Mesenchymal stem cell (in vitro differentiated cells and primary cell): ENCODE measurements around the gene PLEKHS1.
"Not testable (repeated sequence)": the region's sequence is repeated elsewhere in the genome, so short reads cannot be mapped to it uniquely, and the experiment has no call there.

Source experiments
- DNase-seq: peaks from one replicate; pipeline ENCODE4 v3.0.0-alpha.2; 2013
- H2AFZ ChIP-seq: one replicate; pipeline ENCODE4 v1.6.1; 2013; ENCODE audit warnings: low read depth, mild to moderate bottlenecking, control low read depth, inconsistent platforms, low read length, moderate library complexity
- H2AK5ac ChIP-seq: 2 replicates; pipeline ENCODE4 v1.6.1; 2013; ENCODE audit warnings: low read length, moderate library complexity, mild to moderate bottlenecking, inconsistent platforms; ENCODE audit not compliant: severe bottlenecking
- H2BK120ac ChIP-seq: one replicate; pipeline ENCODE4 v1.6.1; 2013; ENCODE audit warnings: low read depth, mild to moderate bottlenecking, inconsistent platforms, low read length, moderate library complexity
- H2BK12ac ChIP-seq, 2 experiments: one replicate each; pipeline ENCODE4 v1.6.1; 2013; ENCODE audit warnings: inconsistent platforms in 2 of 2, low read length in 2 of 2, mild to moderate bottlenecking in 2 of 2, moderate library complexity in 2 of 2, control low read depth in 1 of 2
- H2BK15ac ChIP-seq: one replicate; pipeline ENCODE4 v1.6.1; 2013; ENCODE audit warnings: mild to moderate bottlenecking, low read depth, inconsistent platforms; ENCODE audit not compliant: poor library complexity, severe bottlenecking
- H2BK5ac ChIP-seq: 2 replicates; pipeline ENCODE4 v1.6.1; 2013; ENCODE audit warnings: low read depth, mild to moderate bottlenecking, low read length, control low read depth, inconsistent platforms; ENCODE audit not compliant: poor library complexity, severe bottlenecking
- H3K14ac ChIP-seq, 2 experiments: one replicate each; pipeline ENCODE4 v1.6.1; 2013; ENCODE audit warnings: inconsistent platforms in 2 of 2, low read length in 2 of 2, control low read depth in 1 of 2, mild to moderate bottlenecking in 1 of 2, moderate library complexity in 1 of 2
- H3K18ac ChIP-seq, 2 experiments: one replicate each; pipeline ENCODE4 v1.6.1; 2013; ENCODE audit warnings: inconsistent platforms in 2 of 2, low read length in 2 of 2, control low read depth in 1 of 2, low read depth in 1 of 2, mild to moderate bottlenecking in 1 of 2
- H3K23ac ChIP-seq, 2 experiments: one replicate each; pipeline ENCODE4 v1.6.1; 2013; ENCODE audit warnings: inconsistent platforms in 2 of 2, low read length in 2 of 2, mild to moderate bottlenecking in 2 of 2, moderate library complexity in 2 of 2, control low read depth in 1 of 2
- H3K27ac ChIP-seq: 2 replicates; pipeline ENCODE4 v1.5.1; 2013; ENCODE audit warnings: mild to moderate bottlenecking, moderate library complexity, low read length, control low read depth, inconsistent platforms; ENCODE audit not compliant: poor library complexity, severe bottlenecking
- H3K27me3 ChIP-seq, 2 experiments: 2 replicates each; pipeline versions ENCODE4 v1.6.1 to v1.7.0; 2013; ENCODE audit warnings: low read length in 2 of 2, mild to moderate bottlenecking in 2 of 2, moderate library complexity in 2 of 2, control low read depth in 1 of 2, inconsistent platforms in 1 of 2; ENCODE audit not compliant: control insufficient read depth in 1 of 2, insufficient read depth in 1 of 2
- H3K36me3 ChIP-seq, 2 experiments: 2 replicates each; pipeline versions ENCODE4 v1.6.1 to v1.7.0; 2013; ENCODE audit warnings: low read length in 2 of 2, control low read depth in 1 of 2, inconsistent platforms in 1 of 2, low read depth in 1 of 2, mild to moderate bottlenecking in 1 of 2; ENCODE audit not compliant: insufficient read depth in 2 of 2, control insufficient read depth in 1 of 2
- H3K4ac ChIP-seq, 2 experiments: one replicate each; pipeline ENCODE4 v1.6.1; 2013; ENCODE audit warnings: inconsistent platforms in 2 of 2, low read length in 2 of 2, mild to moderate bottlenecking in 2 of 2, moderate library complexity in 2 of 2, control low read depth in 1 of 2, low read depth in 1 of 2
- H3K4me1 ChIP-seq: 2 replicates; pipeline ENCODE4 v1.6.1; 2013; ENCODE audit warnings: low read depth, low read length, control low read depth; ENCODE audit not compliant: control insufficient read depth, insufficient read depth
- H3K4me2 ChIP-seq: 2 replicates; pipeline ENCODE4 v1.6.1; 2013; ENCODE audit warnings: low read length, mild to moderate bottlenecking, inconsistent platforms; ENCODE audit not compliant: poor library complexity, severe bottlenecking
- H3K4me3 ChIP-seq, 2 experiments: 2 replicates each; pipeline versions ENCODE4 v1.5.1 to v1.7.0; 2013; ENCODE audit warnings: low read length in 2 of 2, mild to moderate bottlenecking in 2 of 2, control low read depth in 1 of 2, low read depth in 1 of 2; ENCODE audit not compliant: insufficient read depth in 1 of 2
- H3K79me1 ChIP-seq: replicated peaks from 2 replicates; pipeline ENCODE4 v1.6.1; 2013; ENCODE audit warnings: mild to moderate bottlenecking, control low read depth, low read length, inconsistent platforms; ENCODE audit not compliant: poor library complexity, severe bottlenecking
- H3K9ac ChIP-seq: 2 replicates; pipeline ENCODE4 v1.7.0; 2013; ENCODE audit warnings: mild to moderate bottlenecking, low read length, moderate library complexity
- H3K9me3 ChIP-seq: 2 replicates; pipeline ENCODE4 v1.7.0; 2013; ENCODE audit warnings: mild to moderate bottlenecking, low read length; ENCODE audit not compliant: control insufficient read depth
- H4K8ac ChIP-seq: one replicate; pipeline ENCODE4 v1.6.1; 2013; ENCODE audit warnings: inconsistent platforms, mild to moderate bottlenecking, low read length, moderate library complexity
- H4K91ac ChIP-seq: one replicate; pipeline ENCODE4 v1.6.1; 2013; ENCODE audit warnings: mild to moderate bottlenecking, low read length, inconsistent platforms
- WGBS: methylation state at CpG from one replicate; pipeline ENCODE4 v1.1.7; 2013; ENCODE audit warnings: mixed read lengths; 5-methylcytosine and 5-hydroxymethylcytosine counted together

The PLEKHS1 gene

DNA sequence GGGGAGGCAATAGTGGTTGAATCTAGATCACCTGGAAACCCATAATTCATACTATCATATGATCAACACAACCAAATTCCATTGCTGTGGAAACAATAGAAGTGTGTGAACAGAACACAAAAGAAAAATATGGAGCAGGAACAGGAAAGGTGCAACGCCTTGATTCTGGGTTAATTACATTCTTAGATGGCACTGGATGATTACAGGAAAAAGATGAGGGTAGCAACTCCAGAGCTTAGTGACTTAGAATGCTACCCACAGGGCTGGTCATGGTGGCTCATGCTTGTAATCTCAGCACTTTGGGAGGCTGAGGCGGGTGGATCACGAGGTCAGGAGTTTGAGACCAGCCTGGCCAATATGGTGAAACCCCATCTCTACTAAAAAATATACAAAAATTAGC, 19.6 kb downstream of the PLEKHS1 start:
- H2BK120ac ChIP-seq, H4K91ac ChIP-seq, H3K36me3 ChIP-seq, DNase-seq, H2BK5ac ChIP-seq, H3K4ac ChIP-seq, H2AFZ ChIP-seq, H2AK5ac ChIP-seq, H3K79me1 ChIP-seq, H3K27ac ChIP-seq, H2BK15ac ChIP-seq, H3K4me1 ChIP-seq, H3K9me3 ChIP-seq, H3K4me3 ChIP-seq, H3K9ac ChIP-seq, H3K18ac ChIP-seq, H4K8ac ChIP-seq, H3K4me2 ChIP-seq, H3K14ac ChIP-seq, H2BK12ac ChIP-seq, H3K23ac ChIP-seq: not testable (repeated sequence)
- peaks cover 19 to 75% of the 10 kb centered on the region in 2 experiments for H3K27me3 ChIP-seq
- WGBS = 78% methylated on average over 1 of the region's 3 CpGs

DNA sequence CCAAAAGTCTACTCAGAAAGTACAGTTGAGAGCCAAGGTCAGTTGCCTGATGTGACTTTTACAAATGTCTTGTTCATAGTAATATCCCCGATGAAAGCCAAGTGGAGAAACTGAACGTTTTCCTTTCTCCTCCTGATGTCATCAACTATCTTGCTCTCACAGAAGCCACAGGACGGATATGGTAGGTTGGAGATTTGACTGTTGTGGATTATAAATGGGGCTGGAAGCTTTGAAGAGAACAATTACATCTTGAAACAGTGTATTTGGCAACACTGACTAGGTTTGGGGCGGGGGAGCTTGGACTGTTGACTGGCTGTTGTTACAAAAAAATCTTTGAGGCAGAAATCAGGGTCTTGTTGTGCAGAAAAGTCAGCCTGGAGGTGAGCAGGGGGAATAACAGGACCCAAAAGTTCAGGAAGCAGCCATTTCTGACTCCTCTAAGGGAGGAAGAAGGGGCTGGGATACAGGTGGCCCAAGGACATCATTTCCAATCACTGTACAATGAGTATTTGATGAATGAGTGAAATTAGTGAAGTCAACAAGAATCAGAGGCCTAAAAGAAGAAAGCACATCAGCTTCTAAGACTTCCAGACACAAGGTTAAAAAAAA, 24.3 kb downstream of the PLEKHS1 start:
- Histone ChIP-seq H3K14ac (no peak overlapping the region), H3K4me3 (no peak overlapping the region), H3K79me1 (no peaks in the 10 kb centered on the region), H3K23ac (no peak overlapping the region), H3K4ac (no peak overlapping the region), H3K9ac (no peak overlapping the region), H2BK120ac (no peak overlapping the region), H2BK5ac (no peak overlapping the region), H3K9me3 (no peaks in the 10 kb centered on the region), H2BK15ac (no peak overlapping the region), H2AFZ (no peak overlapping the region), H2BK12ac (no peak overlapping the region), H3K27ac (no peak overlapping the region), H3K18ac (no peak overlapping the region), H3K36me3 (no peaks in the 10 kb centered on the region), H4K8ac (no peak overlapping the region), H2AK5ac (no peak overlapping the region), H3K4me1 (peaks cover 2% of the 10 kb centered on the region), H3K4me2 (no peak overlapping the region), H3K27me3 (peaks cover 9 to 51% of the 10 kb centered on the region in 2 experiments), H4K91ac (no peak overlapping the region)
- DNase-seq = no peak
- 77% methylated on average over 3 of the region's 4 CpGs for WGBS

DNA sequence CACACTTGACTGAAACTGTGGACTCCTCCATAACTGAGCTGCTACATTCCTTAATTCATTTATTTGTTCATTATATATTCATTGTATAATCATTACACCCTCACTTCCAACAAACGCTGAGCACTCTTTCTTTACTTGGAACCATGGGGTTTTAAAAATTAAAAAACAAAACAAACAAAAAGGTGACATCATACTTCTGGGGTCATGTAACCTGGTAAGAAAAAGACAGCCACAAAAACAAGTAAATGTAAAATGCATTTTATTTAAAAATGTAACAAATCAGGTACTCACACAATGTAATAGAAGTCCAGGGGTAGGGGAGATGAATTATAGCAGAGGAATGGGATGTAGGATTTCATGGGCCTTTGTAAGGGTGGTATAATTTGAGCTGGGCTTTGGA, 25.1 kb downstream of the PLEKHS1 start:
- no peak overlapping the region for H3K23ac ChIP-seq
- no CpG with 5 or more reads among the region's 1 CpG for WGBS
- peaks cover 2% of the 10 kb centered on the region for H3K4me1 ChIP-seq

DNA sequence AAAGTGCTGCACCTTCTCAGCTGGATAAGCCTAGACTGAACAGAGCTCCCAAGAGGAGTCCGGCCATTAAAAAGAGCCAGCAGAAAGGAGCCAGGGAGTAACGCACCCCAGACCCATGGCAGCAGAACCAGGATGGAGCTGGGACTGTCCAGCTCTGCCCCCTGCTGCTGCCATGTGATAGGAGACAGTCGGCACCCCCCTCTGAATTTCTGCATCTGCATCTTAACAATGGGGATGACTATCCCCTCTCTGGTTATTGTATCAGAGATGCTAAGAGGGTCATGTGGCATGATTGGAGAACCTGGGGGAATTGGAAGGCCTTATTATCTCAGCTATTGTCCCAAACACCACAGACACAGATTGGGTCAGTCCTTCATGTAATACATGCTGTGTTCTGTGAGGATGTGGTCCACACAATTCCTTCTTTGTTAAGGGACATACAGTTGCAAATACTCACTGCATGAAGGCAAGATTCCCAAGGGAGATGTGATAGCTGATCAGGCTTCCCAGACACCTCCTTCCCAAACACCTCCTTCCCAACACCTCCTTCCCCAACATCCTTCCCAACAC, 29.3 kb downstream of the PLEKHS1 start:
- Histone ChIP-seq H3K27me3 (peaks cover 13 to 46% of the 10 kb centered on the region in 2 experiments), H3K4me1 (peaks cover 2% of the 10 kb centered on the region), H2AK5ac (no peak overlapping the region), H3K9me3 (no peaks in the 10 kb centered on the region), H4K91ac (no peak overlapping the region), H3K14ac (no peak overlapping the region), H2BK15ac (no peak overlapping the region), H3K9ac (no peak overlapping the region), H3K4me2 (no peak overlapping the region), H3K36me3 (no peaks in the 10 kb centered on the region), H3K27ac (no peak overlapping the region), H3K4me3 (no peak overlapping the region), H2BK12ac (no peak overlapping the region), H3K79me1 (no peaks in the 10 kb centered on the region), H3K4ac (no peak overlapping the region), H2BK120ac (no peak overlapping the region), H2AFZ (no peak overlapping the region), H3K23ac (no peak overlapping the region), H2BK5ac (no peak overlapping the region), H4K8ac (no peak overlapping the region), H3K18ac (no peak overlapping the region)
- no peak for DNase-seq
- WGBS = 92% methylated on average over 2 of the region's 3 CpGs

More for the DNA sequence above, 25.1 kb downstream of the PLEKHS1 start:
- Histone ChIP-seq H3K4ac (no peak overlapping the region), H3K79me1 (no peaks in the 10 kb centered on the region), H3K27me3 (peaks cover 13 to 50% of the 10 kb centered on the region in 2 experiments), H3K9me3 (no peaks in the 10 kb centered on the region), H2AK5ac (no peak overlapping the region), H3K4me3 (no peak overlapping the region), H4K91ac (no peak overlapping the region), H4K8ac (no peak overlapping the region), H2BK120ac (no peak overlapping the region), H2BK15ac (no peak overlapping the region), H3K4me2 (no peak overlapping the region), H3K14ac (no peak overlapping the region), H2BK5ac (no peak overlapping the region), H3K9ac (no peak overlapping the region), H3K18ac (no peak overlapping the region), H2AFZ (no peak overlapping the region), H3K27ac (no peak overlapping the region), H3K36me3 (no peaks in the 10 kb centered on the region), H2BK12ac (no peak overlapping the region)
- no peak for DNase-seq
